T47D (cell line): ENCODE measurements around the gene GPR142.

ENCODE experiments used
- DNase-seq, 2 experiments: peaks; one replicate each; pipeline versions ENCODE4 v3.0.0 to v3.0.0-alpha.2; 2011 to 2012; ENCODE audit warnings: low read depth in 1 of 2, low spot score in 1 of 2
- JUND ChIP-seq: IDR thresholded peaks from 2 replicates; pipeline ENCODE4 v1.6.1; 2012; ENCODE audit warnings: low read depth
- in situ Hi-C: cut with HindIII; loops from 2 replicates; pipeline ENCODE4 v1.10.0; 2016; ENCODE audit warnings: low sequenced_read_pairs, low pct_unique_long_range_greater_than_20kb

GPR142 gene

DNA sequence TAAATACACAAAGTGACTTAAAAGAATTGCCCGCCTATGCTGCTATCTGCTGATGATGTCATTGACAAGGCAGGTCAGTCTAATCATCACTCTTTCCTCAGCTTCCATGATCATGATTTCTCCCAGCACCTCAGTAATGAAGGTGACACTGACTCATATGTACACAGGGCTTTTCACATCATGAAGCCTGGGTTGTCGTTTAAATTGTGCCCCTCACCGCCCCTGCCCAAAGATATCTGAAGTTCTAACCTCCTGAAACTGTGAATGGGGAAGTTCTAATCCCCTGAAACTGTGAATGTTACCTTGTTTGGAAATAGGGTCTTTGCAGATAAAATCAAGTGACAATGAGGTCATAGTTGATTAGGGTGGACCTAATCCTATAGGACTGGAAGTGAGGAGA is 47.2 kb downstream of the GPR142 start:
- in situ Hi-C loops: no loop called here
- no peak for TF ChIP-seq JUND
- DNase-seq: no peak

DNA sequence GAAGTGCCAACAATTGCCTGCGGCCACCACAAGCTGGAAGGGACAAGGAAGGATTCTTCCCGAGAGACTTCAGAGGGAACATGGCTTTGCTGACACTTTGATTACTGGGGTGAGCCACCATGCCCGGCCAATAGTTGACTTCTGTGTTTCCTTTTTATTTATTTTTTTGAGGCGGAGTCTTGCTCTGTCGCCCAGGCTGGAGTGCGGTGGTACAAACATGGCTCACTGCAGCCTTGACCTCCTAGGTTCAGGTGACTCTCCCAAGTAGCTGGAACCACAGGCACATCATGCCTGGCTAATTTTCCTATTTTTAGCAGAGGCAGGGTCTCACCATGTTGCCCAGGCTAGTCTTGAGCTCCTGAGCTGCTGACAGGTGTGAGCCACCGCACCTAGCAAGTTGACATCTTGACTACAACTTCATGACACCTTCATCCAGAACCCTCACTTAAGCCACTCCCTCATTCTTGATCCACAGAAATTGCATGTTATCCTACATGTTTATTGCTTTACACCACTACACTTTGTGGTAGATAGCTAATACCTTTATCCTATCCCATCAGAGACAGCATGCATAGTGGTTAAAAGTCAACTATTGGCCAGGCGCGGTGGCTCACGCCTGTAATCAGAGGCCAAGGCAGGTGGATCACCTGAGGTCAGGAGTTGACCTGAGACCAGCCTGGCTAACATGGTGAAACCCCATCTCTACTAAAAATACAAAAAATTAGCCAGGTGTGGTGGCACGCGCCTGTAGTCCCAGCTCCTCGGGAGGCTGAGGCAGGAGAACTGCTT is 48.5 kb downstream of the GPR142 start:
- in situ Hi-C loops: no loop called here
- DNase-seq: no peak
- no peak for TF ChIP-seq JUND

DNA sequence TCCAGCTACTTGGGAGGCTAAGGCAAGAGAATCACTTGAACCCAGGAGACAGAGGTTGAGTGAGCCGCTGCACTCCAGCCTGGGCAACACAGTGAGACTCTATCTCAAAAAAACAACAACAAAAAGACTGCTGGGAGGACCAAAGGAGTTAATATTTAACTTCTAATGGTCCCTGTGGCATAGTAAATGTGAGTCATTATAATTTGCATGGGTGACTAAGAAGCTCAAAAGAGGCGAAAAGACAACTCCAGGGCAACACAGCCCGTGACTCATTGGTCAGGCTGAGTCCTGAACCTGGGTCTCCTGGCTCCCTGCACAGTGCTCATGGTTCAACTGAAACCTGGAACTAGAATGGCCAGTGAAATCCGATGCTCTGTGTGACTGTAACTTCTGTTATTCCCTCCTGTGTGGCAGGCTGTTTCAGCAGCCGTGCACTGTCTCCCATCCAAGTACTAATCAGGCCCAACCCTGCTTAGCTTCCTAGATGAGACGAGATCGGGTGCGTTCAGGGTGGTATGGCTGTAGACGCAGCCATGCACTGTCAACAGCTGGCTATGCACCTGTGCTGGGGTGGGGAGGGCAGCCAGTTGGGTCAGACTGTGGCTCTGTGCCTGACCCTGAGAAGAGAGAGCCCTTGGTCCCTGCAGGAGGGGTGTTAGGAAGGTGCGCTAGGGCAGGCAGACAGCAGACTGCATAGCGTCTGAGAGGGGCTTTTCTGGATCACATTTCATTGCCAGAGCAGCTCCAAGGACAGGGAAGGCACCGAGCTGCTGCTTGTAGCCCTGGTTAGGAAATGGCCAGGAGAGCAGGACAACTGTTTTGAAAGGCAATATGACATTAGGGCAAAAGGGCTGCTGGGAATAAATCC is 50.1 kb downstream of the GPR142 start:
- TF ChIP-seq JUND: no peak
- in situ Hi-C loops: no loop called here
- peak in 1 of 2 experiments; percentile 40 for DNase-seq

DNA sequence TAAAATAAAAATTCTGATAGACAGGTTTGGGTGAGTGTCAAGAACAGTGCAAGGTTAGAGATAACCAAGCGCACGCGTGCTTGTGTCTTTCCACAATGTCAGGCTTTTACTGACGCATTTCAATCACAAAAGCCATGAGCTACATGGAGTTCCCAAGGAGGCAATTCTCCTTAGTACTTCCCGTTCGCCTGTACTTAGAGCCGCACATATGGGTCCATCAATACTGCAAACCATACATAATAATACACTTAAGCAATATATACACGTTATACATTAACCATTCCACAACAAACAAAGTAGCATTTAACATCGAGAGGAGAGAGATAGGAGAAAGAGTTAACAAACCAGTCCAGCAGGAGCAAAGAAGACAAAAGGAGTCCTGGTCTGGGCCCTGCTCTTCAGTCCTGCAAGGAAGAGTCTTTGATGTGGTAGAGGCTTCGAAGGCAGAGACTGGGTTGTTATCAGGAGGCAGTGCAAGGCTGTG is 52.7 kb downstream of the GPR142 start:
- no peak for DNase-seq
- in situ Hi-C loops: no loop called here
- no peak for TF ChIP-seq JUND
